Measurements from ENCODE around the gene GPI.
"Not testable (repeated sequence)": the region's sequence is repeated elsewhere in the genome, so short reads cannot be mapped to it uniquely, and the experiment has no call there.

Gene GPI

DNA sequence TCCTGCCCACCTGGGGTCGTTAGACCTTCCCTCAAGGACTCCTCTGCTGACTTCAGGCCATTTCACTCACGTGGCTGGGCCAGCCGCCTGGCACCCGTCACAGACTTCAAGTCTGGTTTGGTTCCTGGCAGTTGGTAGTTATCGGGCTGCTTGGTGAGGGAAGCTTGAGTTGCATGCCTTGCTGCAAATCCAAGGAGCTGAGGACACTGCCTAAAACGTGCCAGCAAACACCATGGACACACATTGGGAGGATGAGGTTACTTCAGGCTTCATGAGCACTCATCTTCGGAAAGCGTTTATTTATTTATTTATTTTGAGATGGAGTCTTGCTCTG lies 2.6 kb downstream of the GPI start:
- no peak for DNase-seq (ENCODE audit: low read depth in 2 of 2)

DNA sequence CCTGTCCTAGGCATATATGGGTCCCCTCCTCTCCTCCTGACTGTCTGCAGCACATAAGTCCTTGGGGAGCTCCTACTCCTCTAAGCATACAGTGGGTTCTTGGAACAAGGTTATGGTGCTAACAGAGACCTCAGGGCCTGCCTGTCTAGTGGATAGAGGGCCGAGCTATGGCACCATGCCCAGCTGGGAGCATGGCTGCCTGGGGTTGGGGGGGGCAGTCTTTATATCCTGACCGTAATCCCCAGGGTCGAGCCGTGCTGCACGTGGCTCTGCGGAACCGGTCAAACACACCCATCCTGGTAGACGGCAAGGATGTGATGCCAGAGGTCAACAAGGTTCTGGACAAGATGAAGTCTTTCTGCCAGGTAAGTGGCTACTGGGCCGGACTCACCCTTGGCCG lies 3.3 kb downstream of the GPI start:
- no peak for DNase-seq (ENCODE audit: low read depth in 2 of 2)

DNA sequence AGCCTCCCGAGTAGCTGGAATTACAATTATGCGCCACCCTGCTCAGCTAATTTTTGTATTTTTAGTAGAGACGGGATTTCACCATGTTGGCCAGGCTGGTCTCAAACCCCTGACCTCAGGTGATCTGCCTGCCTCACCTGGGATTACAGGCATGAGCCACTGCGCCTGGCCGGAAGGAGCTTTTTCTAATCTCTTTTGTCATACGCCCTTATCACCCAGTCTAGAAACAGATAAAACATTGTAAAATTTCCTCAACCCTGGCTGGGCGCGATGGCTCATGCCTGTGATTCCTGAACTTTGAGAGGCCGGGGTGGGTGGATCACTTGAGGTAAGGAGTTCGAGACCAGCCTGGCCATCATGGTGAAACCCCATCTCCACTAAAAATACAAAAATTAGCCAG lies 4.2 kb downstream of the GPI start:
- not testable (repeated sequence) for DNase-seq (ENCODE audit: low read depth in 2 of 2)

DNA sequence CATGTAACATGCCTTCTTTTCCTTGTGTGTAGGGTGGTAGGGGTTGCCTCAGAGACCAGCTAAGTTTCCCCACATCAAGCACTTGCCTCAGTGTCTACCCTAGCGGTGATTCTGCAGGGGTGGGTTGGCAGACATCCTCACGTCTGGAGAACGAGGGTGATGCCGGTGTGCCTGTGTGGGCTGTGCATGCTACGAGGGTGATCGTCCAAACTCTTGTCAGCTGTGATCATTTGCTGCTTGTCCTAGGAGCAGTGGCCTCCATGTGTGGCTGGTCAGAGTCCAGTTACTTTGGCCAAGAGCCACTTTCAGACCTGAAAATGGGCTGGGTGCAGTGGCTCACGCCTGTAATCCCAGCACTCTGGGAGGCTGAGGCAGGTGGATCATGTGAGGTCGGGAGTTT lies 5.1 kb downstream of the GPI start:
- no peak for DNase-seq (ENCODE audit: low read depth in 2 of 2)

DNA sequence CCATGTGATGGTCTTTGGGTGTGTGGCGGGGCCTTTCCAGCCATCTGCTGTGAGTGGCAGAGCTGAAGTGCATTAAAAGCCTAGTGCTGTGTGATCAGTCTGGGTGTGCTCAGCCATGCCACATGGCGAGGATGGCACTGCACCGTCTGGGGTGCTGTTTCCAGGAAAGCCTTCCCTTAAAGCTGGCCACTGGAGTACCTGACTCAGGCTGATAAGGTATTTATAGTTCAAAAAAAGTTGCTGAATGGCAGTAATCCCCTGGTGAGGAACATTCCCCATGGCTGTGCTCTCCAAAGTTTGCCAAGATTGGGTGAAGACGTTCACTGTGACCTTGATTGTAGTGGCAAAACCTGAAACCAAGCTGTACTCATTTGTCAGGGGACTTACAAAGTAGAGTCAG lies 6.0 kb downstream of the GPI start:
- DNase-seq (ENCODE audit: low read depth in 2 of 2): no peak

DNA sequence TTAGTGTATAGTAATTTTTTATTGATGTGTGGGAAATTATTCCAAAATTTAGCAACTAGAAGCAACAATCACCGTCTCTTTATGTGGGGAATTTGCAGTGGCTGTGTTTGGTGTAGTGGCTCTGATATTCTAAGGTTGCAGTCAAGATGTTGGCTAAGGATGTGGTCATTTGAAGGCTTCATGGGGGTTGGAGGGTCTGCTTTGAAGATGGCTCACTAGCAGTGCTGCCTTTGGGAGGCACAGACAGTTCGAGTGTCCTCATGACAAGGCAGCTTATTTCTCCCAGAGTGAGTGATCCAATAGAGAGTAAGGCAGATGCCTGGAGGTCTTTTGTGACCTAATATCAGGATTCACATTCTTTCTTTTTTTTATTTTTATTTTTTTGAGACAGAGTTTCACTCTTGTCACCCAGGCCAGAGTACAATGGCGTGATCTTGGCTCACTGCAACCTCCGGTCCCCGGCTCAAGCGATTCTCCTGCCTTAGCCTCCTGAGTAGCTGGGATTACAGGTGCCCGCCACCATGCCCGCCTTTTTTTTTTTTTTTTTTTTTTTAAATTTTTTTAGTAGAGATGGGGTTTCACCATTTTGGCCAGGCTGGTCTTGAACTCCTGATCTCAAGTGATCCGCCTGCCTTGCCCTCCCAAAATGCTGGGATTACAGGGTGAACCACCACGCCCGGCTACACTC lies 8.7 kb downstream of the GPI start:
- DNase-seq (ENCODE audit: low read depth in 2 of 2): no peak

DNA sequence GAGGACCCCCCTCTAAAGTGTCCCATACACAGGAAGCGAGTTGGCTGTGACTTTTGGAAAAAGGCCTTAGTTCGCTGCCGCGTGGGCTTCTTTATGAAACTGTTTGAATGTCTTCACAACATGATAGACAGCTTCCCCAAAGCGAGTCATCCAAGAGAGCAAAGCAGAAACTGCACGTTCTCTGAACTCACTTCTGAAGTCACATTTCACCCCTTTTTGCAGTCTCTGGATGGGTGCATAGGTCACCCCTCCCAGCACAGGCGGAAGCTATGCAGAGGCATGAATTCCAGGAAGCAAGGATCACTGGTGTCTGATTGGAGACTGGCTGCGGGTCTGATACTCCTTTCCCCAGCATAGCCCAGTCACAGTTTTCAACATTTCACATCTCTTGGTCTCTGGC lies 10.6 kb downstream of the GPI start:
- DNase-seq (ENCODE audit: low read depth in 2 of 2): no peak

DNA sequence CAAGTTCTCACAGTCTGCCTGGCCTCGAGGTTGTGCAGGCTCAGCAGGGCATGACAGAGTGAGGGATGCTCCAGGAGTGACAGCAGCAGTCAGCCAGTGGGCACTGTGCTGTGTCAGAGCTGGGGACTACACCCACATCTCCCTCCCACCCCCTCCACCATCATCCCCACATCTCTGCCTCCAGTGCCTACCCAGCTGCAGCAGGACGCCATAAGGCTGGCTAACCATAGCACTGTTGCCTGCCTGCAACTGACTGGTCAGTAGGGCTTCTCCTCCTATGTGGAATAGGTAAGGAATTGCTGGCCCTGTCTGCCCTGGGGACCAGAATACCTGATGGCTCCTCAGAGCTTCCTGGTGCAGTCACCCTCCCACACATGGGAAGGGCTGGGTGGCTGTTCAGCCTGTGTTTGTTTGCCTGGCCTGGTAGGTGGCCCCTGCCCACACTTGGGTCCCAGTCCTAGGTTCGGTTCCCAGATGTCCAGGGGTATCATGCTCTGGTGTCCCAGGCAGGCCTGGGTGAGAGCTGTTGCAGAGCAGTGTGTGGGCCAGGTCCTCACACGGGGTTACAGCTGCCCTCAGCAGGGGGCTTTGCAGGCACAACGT lies 15.7 kb downstream of the GPI start:
- DNase-seq (ENCODE audit: low read depth in 2 of 2): no peak

DNA sequence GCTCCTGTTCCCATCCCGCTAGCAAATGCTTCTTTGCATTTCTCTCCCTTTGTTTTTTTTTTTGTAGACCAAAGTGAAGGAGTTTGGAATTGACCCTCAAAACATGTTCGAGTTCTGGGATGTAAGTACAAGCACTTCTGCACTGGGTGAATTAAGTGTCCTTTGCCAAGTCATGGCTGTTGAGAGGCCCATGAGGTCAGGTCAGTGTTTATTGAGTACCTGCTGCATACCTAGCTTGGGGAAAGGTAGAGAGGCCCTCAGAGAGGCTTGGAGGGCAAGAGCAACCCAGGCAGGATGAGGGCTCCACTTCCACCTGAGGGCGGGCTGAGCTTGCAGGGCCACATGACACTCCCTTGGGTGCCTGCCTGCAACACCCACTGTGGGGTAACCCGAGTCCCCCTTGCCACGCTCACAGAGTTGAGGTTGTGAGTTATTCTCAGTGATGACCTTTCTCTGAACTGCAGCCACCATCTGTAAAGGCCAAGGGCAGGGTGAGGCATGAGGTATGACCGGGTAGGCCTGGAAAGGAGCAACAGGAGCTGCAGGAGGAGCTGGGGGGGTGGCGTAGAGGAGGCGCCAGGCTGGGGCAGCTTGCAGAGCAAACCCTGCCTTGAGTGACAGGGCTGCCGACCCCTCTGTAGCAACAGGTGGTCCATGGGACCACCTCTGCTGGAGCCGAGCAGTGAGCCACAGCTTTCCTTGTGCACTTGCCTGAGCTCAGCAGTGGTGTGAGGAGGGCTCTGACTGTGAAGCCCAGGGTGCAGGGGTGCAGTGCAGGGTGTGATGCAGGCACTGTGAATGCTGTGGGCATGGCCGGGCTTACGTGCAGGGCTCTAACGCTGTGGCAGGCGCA lies 16.6 kb downstream of the GPI start:
- DNase-seq (ENCODE audit: low read depth in 2 of 2): no peak

DNA sequence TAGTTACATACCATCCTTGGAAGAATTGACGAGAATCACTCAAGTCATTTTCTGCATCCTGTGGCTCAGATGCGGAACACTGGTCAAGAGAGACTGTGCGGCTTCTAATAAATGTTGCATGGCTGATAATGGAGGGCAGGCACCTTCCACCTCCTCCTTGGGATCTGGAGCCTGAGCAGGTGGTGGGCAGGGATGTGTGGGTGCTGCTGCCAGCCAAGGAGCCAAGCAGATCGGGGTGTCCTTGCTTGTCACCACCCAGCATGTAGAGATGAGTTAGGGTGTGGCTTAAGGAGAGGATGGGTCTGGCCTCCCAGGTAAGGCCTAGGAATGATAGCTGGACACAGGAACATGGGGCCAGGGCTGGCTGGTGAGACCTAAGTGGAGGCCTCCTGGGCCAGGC lies 17.5 kb downstream of the GPI start:
- no peak for DNase-seq (ENCODE audit: low read depth in 2 of 2)

DNA sequence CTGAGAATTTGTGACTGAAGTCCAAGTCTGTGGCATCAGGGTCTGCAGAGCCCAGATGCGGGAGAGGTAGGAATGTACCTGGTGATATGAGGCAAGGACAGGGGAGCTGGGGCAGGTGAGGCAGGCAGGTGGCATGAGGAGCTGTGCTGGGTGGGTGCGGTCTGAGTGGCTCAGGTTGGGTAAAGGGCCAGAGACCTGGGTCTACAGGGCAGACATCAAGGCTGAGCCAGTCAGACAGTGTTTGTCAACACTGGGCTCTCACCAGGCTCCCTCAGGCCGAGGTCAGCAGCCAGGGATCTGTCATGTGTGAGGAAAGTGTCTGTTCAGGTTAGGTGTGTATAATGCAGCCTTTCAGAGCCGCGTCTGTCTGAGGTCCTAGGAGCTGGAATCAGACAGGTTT lies 18.6 kb downstream of the GPI start:
- DNase-seq (ENCODE audit: low read depth in 2 of 2): no peak

DNA sequence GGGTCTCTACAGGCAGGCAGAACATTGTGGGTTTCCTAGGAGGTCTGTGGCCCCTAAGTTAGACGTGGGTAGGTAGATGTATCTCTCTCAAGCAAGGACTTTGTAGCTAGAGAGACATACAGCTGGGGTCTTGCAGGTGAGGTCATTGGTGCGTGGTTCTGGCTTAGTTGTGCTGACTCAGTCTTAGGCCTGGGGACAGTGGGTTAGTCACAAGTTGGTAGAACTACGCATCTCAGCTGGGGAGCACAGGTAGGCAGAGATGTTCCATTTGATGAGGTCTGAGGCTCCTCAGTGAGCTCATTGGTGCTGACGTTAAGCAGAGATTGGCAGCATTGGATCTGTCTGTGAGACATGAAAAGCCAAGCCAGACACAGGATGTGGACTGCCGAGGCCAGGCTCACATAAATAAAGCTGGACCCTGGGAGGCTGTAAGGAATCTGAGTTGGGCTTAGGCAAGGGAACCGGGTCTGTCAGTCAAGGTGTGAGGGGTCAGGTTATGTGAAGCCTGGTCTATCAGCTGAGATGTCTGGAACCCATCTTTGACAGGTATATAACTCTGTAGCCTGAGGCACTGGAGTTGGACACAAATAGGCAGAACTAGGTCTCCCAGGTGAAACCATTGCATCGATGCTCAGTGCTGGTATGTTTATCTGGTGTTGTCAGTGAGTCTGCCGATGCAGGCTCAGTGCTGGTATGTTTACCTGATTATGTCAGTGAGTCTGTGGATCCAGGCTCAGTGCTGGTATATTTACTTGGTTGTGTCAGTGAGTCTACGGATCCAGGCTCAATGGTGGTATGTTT lies 21.8 kb downstream of the GPI start:
- DNase-seq (ENCODE audit: low read depth in 2 of 2): no peak

DNA sequence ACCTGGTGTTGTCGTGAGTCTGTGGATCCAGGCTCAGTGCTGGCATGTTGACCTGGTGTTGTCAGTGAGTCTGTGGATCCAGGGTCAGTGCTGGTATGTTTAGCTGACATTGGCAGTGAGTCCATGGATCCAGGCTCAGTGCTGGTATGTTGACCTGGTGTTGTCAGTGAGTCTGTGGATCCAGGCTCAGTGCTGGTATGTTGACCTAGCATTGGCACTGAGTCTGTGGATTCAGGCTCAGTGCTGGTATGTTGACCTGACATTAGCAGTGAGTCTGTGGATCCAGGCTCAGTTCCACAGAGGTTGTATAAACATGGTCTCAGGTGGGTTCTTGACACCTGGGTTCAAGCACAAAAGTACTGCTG lies 22.4 kb downstream of the GPI start:
- no peak for DNase-seq (ENCODE audit: low read depth in 2 of 2)

DNA sequence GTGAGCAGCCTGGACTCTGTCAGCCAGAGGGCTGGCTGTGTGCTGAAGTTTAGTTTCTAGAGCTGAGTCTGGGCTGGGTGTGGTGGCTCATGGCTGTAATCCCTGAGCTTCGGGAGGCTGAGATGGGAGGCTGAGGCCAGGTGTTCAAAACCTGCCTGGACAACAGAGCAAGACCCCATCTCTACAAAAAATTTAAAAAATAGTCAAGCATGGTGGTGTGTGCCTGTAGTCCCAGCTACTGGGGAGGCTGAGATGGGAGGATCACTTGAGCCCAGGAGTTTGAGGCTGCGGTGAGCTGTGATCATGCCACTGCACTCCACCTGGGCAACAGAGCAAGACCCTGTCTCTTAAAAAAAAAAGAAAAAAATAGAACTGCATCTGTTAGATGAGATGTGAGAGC lies 23.7 kb downstream of the GPI start:
- not testable (repeated sequence) for DNase-seq (ENCODE audit: low read depth in 2 of 2)

DNA sequence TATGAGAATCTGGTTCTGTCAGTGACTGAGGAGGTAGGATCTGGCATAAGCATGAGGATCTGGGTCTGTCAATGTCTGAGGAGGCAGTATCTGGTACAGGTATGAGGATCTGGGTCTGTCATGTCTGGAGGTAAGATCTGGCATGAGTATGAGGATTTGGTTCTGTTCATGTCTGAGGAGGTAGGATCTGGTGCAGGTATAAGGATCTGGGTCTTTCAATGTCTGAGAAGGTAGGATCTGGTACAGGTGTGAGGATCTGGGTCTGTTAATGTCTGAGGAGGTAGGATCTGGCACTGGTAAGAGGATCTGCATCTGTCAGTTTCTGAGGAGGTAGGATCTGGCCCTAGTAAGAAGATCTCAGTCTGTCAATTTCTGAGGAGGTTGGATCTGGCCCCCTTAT lies 26.8 kb downstream of the GPI start:
- DNase-seq (ENCODE audit: low read depth in 2 of 2): no peak

DNA sequence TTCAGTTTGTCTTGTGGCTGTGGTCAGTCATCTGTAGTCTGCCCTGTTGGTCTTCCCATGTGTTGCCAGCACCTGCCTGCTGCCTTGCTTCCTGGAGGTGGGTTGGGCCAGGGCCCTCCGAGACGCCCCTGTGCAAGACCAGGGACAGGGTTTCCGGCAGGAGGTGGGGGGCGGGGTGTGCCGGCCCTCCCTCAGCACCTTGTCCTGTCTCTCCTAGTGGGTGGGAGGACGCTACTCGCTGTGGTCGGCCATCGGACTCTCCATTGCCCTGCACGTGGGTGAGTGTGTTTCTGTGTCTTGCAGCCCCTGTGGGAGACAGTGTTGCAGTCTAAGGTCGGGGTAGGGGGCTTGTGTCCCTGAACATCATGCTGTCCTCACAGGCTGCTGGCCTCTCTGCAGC lies 28.0 kb downstream of the GPI start:
- no peak for DNase-seq (ENCODE audit: low read depth in 2 of 2)

DNA sequence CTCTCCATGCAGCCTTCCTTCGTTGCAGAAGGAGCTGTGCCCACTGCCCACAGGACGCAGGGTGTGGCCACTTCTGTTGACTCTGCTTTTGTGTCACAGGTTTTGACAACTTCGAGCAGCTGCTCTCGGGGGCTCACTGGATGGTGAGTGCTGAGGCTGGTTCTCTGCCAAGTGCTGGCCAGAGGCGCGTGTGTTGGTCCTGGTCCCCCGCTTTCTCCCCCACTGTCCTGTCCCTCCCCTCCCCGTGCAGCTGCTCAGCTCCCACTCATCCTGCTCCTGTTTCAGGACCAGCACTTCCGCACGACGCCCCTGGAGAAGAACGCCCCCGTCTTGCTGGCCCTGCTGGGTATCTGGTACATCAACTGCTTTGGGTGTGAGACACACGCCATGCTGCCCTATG lies 28.6 kb downstream of the GPI start:
- DNase-seq (ENCODE audit: low read depth in 2 of 2): no peak

DNA sequence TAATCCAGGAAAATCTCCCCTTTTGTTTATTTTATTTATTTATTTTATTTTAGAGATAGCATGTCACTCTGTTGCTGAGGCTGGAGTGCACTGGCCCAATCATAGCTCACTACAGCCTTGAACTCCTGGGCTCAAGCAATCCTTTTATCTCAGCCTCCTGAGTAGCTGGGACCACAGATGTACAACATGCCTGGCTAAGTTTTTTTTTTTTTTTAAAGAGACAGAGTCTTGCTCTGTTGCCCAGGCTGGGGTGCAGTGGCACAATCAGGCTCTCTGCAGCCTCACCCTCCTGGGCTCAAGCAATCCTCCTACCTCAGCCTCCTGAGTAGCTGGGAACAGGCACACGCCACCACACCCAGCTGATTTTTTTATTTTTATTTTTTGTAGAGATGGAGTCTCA lies 32.9 kb downstream of the GPI start:
- no peak for DNase-seq (ENCODE audit: low read depth in 2 of 2)

DNA sequence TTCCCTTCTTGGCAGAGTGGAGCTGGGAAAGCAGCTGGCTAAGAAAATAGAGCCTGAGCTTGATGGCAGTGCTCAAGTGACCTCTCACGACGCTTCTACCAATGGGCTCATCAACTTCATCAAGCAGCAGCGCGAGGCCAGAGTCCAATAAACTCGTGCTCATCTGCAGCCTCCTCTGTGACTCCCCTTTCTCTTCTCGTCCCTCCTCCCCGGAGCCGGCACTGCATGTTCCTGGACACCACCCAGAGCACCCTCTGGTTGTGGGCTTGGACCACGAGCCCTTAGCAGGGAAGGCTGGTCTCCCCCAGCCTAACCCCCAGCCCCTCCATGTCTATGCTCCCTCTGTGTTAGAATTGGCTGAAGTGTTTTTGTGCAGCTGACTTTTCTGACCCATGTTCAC lies 34.9 kb downstream of the GPI start:
- DNase-seq (ENCODE audit: low read depth in 2 of 2): no peak

DNA sequence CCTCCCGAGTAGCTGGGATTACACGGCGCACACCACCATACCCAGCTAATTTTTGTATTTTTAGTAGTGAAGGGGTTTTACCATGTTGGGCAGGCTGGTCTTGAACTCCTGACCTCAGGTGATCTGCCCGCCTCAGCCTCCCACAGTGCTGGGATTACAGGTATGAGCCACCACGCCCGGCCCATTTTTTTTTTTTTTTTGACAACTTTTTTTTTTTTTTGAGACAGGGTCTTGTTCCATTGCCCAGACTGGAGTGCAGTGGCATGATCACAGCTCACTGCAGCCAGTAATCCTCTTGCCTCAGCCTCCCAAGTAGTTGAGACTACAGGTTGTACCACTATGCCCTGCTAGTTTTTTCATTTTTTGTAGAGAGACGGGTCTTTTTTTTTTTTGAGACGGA lies 35.8 kb downstream of the GPI start:
- not testable (repeated sequence) for DNase-seq (ENCODE audit: low read depth in 2 of 2)

DNA sequence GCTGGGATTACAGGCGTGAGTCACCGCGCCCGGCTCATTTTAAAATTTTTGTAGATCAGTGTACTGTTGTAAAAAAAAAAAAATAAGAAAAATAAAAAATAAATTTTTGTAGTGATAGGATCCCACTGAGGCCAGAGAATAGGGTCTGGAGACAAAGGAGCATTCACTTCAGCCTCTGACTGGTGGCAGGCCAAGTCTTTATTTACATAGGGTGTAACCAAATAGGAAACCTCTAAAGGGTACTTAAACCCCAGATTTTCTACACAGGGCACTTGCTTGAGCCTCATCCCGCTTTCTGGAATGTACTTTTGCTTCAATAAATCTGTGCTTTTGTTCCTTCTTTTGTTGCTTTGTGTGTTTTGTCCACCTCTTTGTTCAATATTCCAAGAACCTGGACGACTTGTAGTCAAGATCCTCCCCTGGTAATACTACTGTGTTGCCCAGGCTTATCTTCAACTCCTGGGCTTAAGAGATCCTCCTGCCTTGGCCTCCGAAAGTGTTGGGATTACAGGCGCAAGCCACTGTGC lies 37.1 kb downstream of the GPI start:
- no peak for DNase-seq (ENCODE audit: low read depth in 2 of 2)

DNA sequence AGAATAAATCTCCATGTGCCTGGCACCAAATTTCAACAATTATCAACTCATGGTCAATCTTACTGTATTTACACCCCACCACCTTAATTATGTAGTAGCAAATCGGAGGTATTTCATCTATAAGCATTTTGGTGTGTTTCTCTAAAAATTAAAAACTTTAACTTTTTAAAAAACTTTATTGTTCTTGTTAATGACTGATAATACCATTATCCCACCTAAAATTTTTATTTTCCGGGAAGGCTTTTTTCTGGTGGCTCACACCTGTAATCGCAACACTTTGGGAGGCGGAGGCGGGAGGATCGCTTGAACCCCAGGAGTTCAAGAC lies 38.8 kb downstream of the GPI start:
- DNase-seq (ENCODE audit: low read depth in 2 of 2): no peak

All from stimulated activated CD4-positive, alpha-beta T cell treated with anti-CD3 and anti-CD28 coated beads, Interleukin-1b, Interleukin-23, amount 100 ng/mL, for 4 hours (primary cell).